ENCODE data around the gene SMARCA1.

The SMARCA1 gene

DNA sequence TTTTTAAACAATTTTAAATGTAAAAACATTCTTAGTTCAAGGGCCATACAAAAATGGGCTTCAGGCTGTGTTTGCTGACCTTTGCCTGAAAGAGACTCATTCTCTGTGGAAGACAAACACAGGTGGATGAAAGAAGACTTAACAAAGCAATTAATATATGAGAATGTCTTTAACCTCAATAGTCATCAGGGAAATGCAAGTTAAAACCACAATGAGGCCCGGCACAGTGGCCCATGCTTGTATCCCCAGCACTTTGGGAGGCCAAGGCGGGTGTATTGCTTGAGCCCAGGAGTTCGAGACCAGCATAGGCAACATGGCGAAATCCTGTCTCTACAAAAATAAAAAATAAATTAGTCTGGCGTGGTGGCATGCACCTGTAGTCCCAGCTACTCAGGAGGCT lies 7.1 kb upstream of the SMARCA1 start:
- no peak for DNase-seq (ENCODE audit: low spot score)

DNA sequence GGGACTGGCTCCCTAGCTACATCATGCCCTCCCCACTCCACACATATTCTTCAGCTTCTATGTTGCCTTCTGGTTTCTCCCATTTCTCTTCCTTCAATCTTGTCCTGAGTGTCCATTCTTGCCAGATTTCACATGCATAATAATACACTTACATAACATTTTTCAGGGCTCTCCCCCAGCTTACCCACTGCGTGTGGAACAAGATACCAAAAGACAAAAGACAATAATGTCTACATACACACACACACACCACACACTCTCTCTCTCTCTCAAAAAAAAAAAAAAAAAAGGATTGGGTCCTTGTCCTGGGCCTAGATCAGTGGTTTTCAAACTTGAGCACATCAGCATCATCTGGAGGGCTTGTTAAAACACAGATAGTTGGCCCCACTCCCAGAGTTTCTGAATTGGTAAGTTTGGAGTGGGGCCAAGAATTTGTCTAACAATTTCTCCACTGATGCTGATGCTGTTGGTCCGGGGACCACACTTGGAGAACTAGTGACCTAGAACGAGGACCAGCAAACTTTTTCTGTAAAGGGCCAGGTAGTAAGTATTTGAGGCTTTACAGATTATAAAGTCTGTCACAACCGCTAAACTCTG lies 6.5 kb upstream of the SMARCA1 start:
- DNase-seq (ENCODE audit: low spot score): no peak

DNA sequence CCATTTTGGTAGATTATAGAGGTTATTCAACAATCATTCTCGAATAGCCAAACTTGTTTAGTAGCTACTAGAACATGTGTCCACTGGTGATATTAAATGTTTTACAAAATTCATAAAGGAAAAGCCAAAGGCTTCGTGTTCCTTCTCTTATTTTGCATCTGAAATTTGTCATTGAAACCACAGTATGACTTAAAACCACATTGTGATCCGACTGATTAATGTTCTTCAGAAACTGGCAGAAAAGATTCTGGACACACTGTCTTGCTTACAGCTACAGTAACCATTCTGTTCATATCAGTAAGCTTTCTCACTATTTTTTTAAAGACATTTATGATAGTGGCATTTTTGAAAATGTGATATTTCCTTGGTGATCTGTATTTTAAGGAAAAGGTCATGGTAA lies 2.6 kb upstream of the SMARCA1 start:
- no peak for DNase-seq (ENCODE audit: low spot score)

DNA sequence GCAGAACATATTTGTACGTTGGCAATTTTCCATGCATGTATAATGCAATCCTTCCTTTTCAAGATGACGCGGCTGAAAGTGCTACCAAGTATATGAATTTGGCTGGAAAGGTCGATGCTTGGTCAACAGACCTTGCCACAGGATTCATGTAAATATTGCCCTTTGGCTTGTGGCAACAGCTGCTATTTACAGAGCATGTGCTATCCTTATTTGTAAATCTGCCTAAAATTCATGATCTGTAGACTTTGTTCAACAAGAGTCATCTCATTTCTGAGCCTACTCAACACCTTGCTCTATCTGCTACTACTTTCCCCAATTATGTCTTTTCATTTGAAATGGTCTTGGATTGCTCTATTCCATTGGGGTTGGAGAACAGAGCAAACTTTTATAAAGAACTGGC lies 1.9 kb upstream of the SMARCA1 start:
- no peak for DNase-seq (ENCODE audit: low spot score)

DNA sequence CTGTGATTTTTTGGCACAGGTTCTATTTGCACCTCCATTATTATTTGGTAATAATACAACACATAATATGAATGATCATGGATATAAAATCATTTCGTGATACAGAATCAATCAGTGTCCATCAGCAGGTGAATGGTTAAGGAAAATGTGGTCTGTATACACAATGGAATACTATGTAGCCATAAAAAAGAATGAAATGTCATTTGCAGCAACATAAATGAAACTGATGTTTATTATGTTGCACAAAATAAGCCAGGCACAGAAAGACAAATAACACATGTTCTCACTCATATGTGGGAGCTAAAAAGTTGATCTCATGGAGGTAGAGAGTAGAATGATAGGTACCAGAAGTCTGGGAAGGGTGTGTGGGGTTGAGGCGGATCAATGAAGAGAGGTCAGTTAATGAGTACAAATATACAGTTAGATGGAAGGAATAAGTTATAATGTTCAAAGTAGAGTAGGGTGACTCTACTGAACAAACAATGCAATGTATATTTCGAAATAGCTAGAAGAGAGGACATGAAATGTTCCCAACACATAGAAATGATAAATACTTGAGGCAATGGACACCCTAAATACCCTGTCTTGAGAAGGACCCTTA lies 1.1 kb upstream of the SMARCA1 start:
- DNase-seq (ENCODE audit: low spot score): no peak

DNA sequence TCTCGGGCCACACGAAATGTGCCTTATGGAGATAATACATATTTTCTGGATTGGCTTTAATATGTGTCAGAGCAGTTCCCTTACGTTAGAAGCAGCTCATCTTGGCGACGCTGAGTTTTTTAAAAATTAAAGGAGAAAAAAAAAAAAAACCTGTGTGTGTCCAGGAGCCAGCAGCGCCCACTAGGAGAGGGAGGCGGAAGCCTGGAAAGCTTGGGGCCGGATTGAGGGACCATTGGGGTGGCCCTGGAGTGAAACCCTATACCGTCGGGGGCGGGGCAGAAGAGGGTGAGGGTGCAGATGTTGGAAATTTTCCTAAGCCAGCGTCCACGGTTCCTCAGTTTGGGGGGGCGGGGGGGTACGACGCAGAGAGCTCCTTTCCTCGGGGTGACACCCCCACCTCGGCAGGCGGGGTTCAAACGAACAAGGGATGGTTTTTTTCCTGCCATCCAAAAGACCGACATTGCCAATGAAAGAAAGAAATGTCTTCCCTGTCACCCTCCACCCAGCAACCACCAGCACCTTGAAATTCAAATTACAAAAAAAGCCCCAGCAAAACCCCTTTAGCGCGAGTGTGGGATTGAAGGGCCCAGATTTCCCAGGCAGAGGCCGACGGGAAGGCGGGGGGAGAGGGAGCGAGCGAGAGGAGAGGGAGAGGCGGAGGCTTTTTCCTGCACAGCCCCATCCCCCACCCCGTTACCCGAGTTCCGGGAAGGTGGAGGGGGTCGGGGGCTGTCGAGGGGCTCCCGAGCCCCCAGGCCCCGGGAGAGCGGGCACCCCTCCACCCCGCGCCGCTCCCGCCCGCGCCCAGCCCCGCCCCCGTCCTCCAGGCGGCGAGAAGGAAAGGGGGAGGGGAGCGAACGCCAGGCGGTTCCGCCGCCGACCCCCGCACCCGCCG lies 859 bp downstream of the SMARCA1 start:
- DNase-seq (ENCODE audit: low spot score): no peak

DNA sequence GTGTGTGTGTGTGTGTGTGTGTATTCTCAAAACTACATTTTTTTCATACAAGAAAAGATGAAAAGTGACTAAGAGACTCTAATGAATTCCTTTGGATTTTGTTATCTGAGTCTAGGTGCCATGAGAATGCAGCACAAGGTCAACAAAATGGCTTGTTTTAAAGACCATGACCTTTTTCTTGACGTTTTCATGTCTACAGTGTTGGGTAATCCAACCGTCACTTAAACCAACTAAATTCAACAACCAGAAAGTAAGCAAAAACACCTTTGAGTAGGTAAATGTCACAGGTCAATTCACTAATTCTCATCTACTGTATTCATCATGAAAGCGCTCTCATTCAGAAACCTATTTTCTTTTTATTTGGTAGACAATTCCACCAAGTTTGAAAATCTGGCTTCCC lies 3.1 kb downstream of the SMARCA1 start:
- DNase-seq (ENCODE audit: low spot score): no peak

DNA sequence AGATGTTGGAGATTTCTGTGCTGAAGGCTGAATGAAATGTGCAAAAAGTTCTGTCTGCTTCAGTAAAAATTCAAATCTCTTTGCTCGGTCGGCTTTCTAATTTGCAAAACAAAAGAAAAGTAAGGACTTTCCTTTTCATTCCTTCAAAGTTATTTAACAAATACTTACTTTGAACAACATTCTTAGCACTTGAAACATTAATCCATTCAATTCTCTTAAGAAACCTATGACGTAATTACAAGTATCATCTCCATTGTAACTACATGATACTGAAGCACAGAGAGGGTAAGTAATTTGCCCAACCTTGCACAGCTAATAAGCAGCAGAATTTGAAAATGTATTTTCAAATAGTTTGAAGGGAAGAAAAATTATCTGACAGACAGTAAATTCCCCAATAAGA lies 6.9 kb downstream of the SMARCA1 start:
- DNase-seq (ENCODE audit: low spot score): no peak

DNA sequence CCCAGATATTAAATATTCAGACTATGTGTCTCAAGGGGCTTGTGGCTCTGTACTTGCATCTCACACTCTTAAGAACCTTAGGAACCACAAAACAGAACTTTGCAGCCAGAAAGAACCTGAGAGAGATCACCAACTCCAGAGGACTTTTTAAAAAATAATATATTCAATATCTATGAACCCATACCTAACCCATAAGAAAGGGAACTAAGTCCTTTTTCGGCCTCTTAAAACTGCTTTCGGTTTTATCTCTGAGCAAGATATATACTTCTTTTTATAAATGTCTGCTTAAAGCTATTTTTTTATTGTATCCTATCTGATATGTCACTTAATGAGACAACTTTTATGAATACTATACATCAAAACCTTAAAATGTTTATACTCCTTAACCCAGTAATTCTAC lies 10.9 kb downstream of the SMARCA1 start:
- no peak for DNase-seq (ENCODE audit: low spot score)

DNA sequence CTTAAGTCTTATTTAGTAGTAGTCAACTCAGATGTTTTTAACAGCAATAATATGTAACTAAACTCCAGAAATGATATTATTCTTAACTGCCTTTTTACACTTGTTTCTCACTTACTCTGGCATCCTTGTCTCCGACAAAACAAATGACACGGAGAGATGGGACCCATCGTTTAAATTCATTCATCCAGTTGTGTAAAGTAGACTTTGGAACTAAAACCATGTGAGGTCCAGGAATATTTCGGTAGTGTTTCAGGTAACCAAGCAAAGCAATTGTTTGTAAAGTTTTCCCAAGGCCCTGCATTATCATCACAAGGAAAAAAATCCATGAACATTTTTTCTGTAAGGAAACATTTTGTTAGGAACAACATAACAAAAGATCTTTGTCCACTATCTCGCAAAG lies 11.6 kb downstream of the SMARCA1 start:
- DNase-seq (ENCODE audit: low spot score): no peak

DNA sequence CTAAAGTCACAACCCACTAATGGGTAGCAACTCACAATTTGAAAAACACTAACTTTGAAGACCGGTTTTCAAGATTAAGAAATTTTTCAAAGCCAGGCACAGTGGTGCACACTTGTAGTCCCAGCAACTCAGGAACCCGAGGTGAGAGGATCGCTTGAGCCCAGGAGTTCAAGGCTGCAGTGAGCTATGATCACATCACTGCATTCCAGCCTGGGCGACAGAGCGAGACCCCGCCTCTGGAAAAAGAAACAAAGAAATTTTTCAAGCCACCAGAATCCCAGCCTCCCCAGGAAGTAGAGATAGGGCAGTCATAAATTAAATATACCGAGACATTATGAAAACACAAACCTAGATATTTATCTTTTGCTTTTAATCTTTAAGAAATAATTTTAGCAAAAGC lies 13.0 kb downstream of the SMARCA1 start:
- DNase-seq (ENCODE audit: low spot score): no peak

DNA sequence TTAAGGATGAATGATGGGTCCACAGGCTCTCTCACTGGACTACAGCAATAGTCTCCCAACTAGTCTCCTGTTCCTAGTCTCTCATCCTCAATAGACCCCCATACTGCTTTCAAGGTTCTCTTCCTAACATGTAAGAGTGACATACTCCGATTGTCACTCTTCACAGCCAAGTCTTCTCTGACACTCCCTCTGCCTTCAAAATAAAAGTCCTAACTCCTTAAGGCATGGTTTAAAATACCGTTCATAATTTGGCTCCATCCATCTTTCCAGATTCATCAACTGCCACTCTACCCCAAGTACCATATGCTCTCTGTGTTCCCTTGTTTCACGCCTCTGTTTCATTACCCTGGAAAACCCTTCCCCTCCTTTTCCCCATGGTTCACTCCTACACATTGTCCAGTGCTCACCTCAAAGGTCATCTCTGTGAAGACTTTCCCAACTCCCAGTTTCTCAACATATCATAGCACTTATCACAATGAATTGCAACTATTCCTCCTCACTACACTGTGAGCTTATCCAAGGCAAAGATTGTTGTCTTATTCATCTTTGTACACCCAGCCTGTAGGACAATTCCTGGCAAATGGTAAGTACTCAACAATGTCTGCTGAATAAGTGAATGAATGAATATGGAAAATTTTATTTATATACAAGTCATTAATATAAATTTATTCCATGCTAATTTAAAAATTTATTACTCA lies 26.0 kb downstream of the SMARCA1 start:
- DNase-seq (ENCODE audit: low spot score): no peak

DNA sequence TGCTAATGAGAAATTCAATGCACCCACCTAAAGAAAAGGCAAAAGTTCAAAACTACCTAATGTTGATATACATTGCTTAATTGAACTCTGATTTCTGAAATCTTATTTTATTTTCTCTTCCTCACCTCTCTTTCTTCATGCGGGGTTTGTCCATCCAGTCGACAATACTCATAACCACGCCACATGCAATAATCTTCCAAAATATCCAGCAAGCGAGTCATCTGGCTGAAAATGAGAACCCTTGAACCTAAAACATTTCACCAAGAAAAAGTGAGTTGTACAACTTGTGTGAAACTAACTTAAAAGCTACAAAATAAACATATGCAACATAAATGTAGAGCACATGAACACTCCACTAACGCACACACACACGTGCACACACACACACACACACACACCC lies 26.7 kb downstream of the SMARCA1 start:
- no peak for DNase-seq (ENCODE audit: low spot score)

DNA sequence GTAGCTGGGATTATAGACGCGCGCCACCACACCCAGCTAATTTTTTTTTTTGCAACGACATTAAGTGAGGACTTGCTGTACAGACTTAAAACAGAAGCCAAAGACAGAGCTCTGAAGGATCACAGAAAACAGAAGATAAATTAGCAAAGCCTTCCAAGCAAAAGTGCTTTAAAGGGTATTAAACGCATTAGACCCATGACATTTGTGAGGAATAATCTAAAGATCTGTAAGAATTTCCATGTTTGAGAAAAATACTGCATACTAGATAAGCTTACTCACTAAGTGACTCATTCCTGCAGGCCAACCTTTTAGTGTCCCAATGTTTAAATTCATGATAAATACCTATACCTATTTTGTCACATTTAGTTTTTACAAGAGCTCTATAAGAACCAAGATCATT lies 27.4 kb downstream of the SMARCA1 start:
- no peak for DNase-seq (ENCODE audit: low spot score)

DNA sequence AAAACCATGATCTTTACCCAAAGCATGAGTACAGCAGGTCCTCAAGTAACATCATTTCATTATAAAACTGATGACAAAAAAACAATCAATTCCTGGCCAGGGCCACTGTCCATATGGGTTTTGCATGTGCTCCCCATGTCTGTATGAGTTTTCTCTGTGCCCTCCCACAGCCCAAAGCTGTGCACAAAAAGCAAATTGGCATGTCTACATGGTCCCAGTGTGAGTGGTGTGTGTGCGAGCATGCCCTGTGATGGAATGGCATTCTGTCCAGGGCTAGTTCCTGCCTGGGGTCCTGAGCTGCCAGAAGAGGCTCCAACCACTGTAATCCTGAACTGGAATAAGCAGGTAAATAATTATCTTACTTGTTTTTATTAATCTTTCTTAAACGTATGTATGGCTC lies 28.4 kb downstream of the SMARCA1 start:
- DNase-seq (ENCODE audit: low spot score): no peak

DNA sequence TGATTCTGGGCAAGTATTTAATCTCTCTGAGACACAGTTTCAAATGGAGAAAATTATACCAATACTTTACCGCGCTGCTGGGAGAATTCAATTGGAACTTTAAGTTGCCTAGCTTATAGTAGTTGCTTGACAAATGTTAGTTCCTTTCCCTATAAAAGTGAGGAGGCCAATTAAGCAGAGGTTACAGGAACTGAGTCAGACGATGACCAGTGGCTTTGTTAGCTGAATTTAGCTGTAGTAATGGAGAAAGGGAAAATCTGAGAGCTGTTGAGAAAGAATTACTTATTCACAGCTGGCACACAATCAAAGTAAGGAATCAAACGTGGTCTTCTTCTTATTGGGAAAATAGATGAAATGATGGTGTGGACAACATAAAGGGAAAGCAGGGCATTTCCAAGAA lies 29.6 kb downstream of the SMARCA1 start:
- no peak for DNase-seq (ENCODE audit: low spot score)

DNA sequence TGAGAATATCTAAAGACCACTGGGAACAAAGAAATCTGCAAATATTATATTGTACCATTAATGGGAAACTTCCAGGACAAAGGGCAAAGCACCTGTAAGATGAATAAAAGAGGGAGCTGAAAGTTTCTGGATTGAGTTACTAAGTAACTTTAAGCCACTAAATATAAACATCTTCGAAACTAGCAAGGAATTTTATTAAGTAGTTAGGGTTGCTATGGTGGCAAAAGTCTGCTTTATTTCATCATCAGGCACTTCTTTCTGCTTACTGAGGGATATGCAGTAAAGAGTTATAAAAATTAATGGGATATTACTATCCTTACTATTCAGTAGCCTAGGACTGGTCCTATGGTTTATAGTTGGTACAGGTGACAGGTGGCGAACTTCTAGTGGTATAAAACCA lies 33.0 kb downstream of the SMARCA1 start:
- DNase-seq (ENCODE audit: low spot score): no peak

DNA sequence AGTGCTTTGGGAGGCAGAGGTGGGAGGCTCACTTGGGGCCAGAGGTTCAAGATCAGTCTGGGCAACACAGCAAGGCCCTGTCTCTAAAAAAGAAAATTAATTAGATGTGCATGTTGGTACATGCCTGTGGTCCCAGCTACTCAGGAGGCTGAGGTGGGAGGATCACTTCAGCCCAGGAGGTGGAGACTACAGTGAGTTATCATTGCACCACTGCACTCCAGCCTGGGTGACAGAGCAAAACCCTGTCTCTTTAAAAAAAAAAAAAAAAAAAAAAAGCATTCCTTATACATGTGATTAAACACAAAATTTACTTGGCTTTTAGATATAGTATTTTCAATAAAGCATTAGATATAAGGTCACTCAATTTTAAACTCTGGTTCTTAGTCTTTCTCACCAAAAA lies 34.9 kb downstream of the SMARCA1 start:
- DNase-seq (ENCODE audit: low spot score): no peak

DNA sequence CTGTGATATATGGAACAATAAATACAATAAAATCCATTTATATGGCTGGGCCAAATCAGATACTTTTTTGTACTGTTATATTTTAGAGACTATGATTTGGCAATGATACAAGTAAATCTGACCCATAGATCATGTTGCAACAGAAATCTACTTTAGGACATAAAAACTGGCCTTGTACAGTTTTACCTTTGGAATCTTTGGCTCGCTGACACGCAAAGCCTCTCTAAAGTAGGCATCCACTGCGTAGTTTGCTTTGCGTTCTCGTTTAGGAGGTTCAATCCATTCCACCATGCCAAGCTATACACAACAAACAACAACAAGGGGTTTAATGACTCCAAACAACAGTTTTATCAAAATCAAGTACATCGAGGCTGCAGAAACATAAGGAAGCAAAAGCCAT lies 42.4 kb downstream of the SMARCA1 start:
- DNase-seq (ENCODE audit: low spot score): no peak

DNA sequence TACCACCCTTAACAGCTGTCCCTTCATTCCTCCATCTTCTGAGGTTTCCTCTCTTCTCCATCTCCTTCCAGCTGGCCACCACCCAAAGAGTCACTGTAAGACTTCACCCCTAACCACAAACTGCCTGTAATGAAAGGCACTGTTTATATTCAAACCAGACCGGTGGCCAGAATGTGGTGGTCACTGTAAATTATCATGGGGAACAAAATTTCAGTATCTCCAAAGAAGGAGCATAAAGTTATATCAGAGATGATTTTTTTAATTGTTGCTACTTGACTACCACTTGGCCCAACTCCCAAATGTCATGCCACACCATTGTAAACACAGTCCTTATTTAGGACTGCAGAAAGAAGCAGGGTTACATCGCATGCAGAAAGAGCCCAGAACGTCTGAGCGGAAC lies 44.8 kb downstream of the SMARCA1 start:
- DNase-seq (ENCODE audit: low spot score): no peak

DNA sequence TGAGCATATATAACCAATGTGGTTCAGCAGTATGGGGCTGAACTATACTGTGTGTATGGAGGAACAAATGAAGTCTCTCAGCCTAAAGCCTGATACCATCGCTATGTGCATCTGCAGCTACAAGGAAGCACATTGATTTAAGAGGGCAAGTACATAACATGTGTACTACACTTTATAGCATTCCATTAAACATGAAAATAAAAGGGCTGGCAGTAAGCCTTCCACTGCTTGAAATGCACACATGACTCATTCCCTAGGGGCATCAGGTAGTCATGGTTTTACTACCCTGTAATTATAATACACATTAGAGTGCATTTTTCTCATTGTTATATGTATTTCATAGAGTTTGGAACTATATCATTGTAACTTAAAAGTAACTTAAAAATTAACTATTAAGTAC lies 51.2 kb downstream of the SMARCA1 start:
- DNase-seq (ENCODE audit: low spot score): no peak

DNA sequence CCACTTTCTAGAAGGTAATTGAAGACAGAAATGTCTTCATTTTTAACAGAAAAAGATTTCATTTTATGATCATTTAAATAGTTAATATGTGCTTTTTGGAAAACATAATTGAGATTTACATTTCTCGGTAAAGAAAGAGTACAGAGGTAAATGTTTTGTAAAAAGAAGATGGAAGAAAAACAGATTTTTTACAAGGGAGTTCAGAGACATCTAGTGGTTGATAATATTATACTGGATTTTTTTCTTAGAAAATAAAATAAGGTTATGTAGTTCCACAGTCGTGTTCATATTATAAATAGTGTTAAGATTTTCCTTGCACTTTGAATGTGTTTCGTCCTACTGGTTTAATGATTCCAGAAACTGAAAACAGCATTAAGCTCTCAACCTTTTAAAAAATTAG lies 60.6 kb downstream of the SMARCA1 start:
- no peak for DNase-seq (ENCODE audit: low spot score)
